ENCODE measurements around the gene PMP22. TPM values are rescaled to one million over a fixed set of nuclear protein-coding genes. Genes with fewer than 3 reads are reported as not detected.

The PMP22 gene
- polyA plus RNA-seq, 1 donor (not counting 4 experiments of a cell fraction or from before 2014, with no cell fraction given), result 7.9 TPM

DNA sequence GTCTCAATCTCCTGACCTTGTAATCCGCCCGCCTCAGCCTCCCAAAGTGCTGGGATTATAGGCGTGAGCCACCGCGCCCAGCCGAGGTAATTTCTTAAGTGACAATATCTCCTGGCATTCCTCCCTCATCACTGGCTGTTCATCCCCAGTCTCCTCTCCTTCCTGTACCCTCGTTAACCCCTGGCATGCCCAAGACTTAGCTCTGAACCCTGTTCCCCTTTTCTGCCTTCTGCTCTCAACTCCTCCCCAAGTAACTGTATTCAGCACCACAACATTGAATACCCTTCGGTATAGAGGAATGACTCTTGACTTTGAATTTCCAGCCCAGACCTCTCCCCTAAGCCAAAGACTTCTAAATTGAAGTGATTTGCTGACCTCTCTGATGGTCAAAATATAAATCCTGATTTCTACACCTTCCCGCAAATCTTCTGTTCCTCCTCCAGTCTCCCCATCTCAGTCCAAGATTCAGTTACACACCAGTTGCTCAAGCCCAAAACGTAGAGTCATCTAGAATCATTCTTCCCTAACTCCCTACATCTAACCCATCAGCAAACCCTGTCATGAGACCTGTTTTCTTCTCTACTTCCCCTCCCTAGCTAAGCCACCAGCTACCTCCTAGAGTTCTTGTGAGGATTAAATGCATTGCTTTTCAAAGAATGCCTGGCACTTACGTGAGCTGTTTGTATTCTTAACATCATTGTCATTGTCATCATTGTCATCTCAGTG, 14.8 kb downstream of the PMP22 start:
- Histone ChIP-seq H3K9me3 (ENCODE audit: control insufficient read depth, low read depth, low read length) (no peaks in the 10 kb centered on the region), H2AFZ (ENCODE audit: control insufficient read depth, low read length) (no peak overlapping the region), H3K27ac (ENCODE audit: control insufficient read depth, insufficient read depth, low read length) (no peak overlapping the region), H3K9ac (ENCODE audit: control insufficient read depth, extremely low read depth, insufficient read depth, low read length) (no peak overlapping the region), H3K4me3 (ENCODE audit: control insufficient read depth in 2 of 3, extremely low read depth in 1 of 3, insufficient read depth in 2 of 3, low read depth in 1 of 3, low read length in 3 of 3) (no peak overlapping the region), H4K20me1 (ENCODE audit: control insufficient read depth, extremely low read depth, insufficient read depth, low read length) (no peaks in the 10 kb centered on the region), H3K27me3 (ENCODE audit: control insufficient read depth, extremely low read depth, insufficient read depth, low read length) (no peaks in the 10 kb centered on the region), H3K36me3 (ENCODE audit: control insufficient read depth in 2 of 2, extremely low read depth in 1 of 2, insufficient read depth in 2 of 2, low read length in 2 of 2) (peaks cover 0 to 2% of the 10 kb centered on the region in 2 experiments), H3K4me2 (ENCODE audit: control insufficient read depth, extremely low read depth, insufficient read depth, low read depth, low read length) (no peak overlapping the region), H3K9me1 (ENCODE audit: control insufficient read depth, extremely low read depth, insufficient read depth, low read length) (no peaks in the 10 kb centered on the region), H3K4me1 (ENCODE audit: control insufficient read depth, extremely low read depth, insufficient read depth, low read length) (no peaks in the 10 kb centered on the region), H3K79me2 (ENCODE audit: control insufficient read depth, insufficient read depth, low read length) (no peaks in the 10 kb centered on the region)
- TF ChIP-seq, protein P1, sequence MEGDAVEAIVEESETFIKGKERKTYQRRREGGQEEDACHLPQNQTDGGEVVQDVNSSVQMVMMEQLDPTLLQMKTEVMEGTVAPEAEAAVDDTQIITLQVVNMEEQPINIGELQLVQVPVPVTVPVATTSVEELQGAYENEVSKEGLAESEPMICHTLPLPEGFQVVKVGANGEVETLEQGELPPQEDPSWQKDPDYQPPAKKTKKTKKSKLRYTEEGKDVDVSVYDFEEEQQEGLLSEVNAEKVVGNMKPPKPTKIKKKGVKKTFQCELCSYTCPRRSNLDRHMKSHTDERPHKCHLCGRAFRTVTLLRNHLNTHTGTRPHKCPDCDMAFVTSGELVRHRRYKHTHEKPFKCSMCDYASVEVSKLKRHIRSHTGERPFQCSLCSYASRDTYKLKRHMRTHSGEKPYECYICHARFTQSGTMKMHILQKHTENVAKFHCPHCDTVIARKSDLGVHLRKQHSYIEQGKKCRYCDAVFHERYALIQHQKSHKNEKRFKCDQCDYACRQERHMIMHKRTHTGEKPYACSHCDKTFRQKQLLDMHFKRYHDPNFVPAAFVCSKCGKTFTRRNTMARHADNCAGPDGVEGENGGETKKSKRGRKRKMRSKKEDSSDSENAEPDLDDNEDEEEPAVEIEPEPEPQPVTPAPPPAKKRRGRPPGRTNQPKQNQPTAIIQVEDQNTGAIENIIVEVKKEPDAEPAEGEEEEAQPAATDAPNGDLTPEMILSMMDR (optimal IDR thresholded peaks at IDR 0.05 in 1 of 3, IDR thresholded peaks at IDR 0.05 in 1 of 3, conservative IDR thresholded peaks at IDR 0.05 in 1 of 3; ENCODE audit: extremely low read depth in 1 of 3, insufficient read depth in 2 of 3, low read length in 3 of 3), result no peak
- no peak for TF ChIP-seq EZH2 (IDR thresholded peaks at IDR 0.05; ENCODE audit: low read length)
- no peak for DNase-seq (ENCODE audit: low read depth, low spot score)
- dilution Hi-C loops (cut with MboI; ENCODE audit: extremely low pct_ligation_motif_present, low sequenced_read_pairs), result no loop called here
- FAIRE-seq, result no peak

DNA sequence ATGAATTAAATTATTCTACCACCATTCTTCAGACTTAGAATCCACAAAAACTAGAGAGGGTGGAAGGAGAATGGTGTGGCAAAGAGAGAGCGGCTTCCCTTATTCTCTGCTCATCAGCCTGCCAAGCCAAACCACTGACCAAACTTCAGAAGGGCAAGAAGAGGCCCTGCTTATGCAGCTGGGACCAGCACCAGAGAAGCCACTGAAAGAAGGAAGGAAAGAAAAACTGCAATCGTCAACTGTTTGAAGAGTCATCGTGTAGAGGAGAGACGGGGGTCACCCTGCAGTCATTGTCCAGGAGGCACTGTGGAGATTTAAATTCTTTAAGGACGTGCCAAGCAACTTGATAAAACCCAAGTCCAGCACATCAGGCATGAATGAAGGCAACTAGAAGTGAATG, 15.6 kb downstream of the PMP22 start:
- Histone ChIP-seq H3K27ac (ENCODE audit: control insufficient read depth, insufficient read depth, low read length) (no peak overlapping the region), H3K4me2 (ENCODE audit: control insufficient read depth, extremely low read depth, insufficient read depth, low read depth, low read length) (no peak overlapping the region), H4K20me1 (ENCODE audit: control insufficient read depth, extremely low read depth, insufficient read depth, low read length) (no peaks in the 10 kb centered on the region), H3K36me3 (ENCODE audit: control insufficient read depth in 2 of 2, extremely low read depth in 1 of 2, insufficient read depth in 2 of 2, low read length in 2 of 2) (peaks cover 0 to 2% of the 10 kb centered on the region in 2 experiments), H3K4me1 (ENCODE audit: control insufficient read depth, extremely low read depth, insufficient read depth, low read length) (no peaks in the 10 kb centered on the region), H3K9me3 (ENCODE audit: control insufficient read depth, low read depth, low read length) (no peaks in the 10 kb centered on the region), H3K79me2 (ENCODE audit: control insufficient read depth, insufficient read depth, low read length) (no peaks in the 10 kb centered on the region), H3K4me3 (ENCODE audit: control insufficient read depth in 2 of 3, extremely low read depth in 1 of 3, insufficient read depth in 2 of 3, low read depth in 1 of 3, low read length in 3 of 3) (no peak overlapping the region), H3K27me3 (ENCODE audit: control insufficient read depth, extremely low read depth, insufficient read depth, low read length) (no peaks in the 10 kb centered on the region), H3K9ac (ENCODE audit: control insufficient read depth, extremely low read depth, insufficient read depth, low read length) (no peak overlapping the region), H2AFZ (ENCODE audit: control insufficient read depth, low read length) (no peak overlapping the region), H3K9me1 (ENCODE audit: control insufficient read depth, extremely low read depth, insufficient read depth, low read length) (no peaks in the 10 kb centered on the region)
- dilution Hi-C loops (cut with MboI; ENCODE audit: extremely low pct_ligation_motif_present, low sequenced_read_pairs), result no loop called here
- FAIRE-seq, result no peak
- DNase-seq (ENCODE audit: low read depth, low spot score), result no peak
- TF ChIP-seq, protein P1 (optimal IDR thresholded peaks at IDR 0.05 in 1 of 3, IDR thresholded peaks at IDR 0.05 in 1 of 3, conservative IDR thresholded peaks at IDR 0.05 in 1 of 3; ENCODE audit: extremely low read depth in 1 of 3, insufficient read depth in 2 of 3, low read length in 3 of 3), result no peak
- TF ChIP-seq EZH2 (IDR thresholded peaks at IDR 0.05; ENCODE audit: low read length), result no peak
